ENCODE data around the gene GPC3.
A peak's percentile ranks its signal among the peaks of the same experiment; 100 is the strongest.
"Not testable (repeated sequence)": the region's sequence is repeated elsewhere in the genome, so short reads cannot be mapped to it uniquely, and the experiment has no call there.

GPC3 gene

GRCh38 chrX:133995759-133996158 lies 10.4 kb upstream of the GPC3 start:
- DNase-seq (ENCODE audit: low read depth) = no peak

DNA sequence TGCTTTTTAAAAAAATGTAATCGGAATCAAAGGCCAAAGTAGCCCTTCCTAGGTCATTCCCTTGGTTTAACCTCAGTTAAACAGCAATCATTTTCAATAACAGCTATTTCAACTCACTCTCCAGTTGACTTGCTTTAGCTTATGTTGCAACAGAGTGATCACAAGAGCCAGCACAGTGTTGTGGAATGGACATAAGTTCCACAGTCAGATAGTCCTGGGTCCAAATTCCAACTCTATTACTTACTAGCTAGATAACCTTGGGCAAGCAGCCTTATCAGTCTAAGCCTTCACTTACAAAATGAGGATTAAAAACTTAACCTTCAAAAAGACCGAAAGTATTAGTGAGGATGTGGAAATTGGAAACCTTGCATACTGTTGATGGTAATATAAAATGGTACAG lies 9.2 kb upstream of the GPC3 start:
- DNase-seq (ENCODE audit: low read depth) = no peak

GRCh38 chrX:133992882-133993281 lies 7.5 kb upstream of the GPC3 start:
- no peak for DNase-seq (ENCODE audit: low read depth)

DNA sequence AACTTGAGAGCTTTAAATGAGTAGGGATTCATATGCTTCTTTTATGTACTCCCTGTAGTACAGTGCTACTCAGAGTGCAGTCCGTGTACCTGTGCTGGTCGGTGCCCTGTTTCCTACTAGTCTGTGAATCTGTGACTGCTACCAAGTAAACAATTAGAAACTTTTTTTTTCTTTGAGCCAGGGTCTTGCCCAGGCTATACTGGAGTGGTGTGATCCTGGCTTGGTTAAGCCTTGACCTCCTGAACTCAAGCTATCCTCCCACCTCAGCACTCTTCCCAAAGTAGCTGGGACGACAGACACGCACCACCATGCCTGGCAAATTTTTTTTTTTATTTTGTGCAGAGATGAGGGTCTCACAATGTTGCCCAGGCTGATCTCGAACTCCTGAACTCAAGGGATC lies 6.4 kb upstream of the GPC3 start:
- DNase-seq (ENCODE audit: low read depth) = no peak

DNA sequence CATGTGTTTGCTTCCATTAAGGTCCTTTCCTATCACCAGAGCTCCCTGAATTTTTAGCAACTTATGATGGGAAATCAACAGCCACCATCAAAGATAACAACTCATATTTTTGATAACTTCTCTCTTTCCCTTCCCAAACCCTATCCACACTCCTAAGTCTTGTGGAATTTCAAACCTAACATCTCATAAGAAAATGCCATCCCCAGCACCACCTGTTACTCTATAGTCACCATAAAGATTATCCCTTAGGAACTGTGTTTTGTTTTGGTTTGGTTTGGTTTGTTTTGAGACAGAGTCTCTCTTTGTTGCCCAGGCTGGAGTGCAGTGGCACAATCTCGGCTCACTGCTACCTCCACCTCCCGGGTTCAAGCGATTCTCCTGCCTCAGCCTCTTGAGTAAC lies 5.7 kb upstream of the GPC3 start:
- not testable (repeated sequence) for DNase-seq (ENCODE audit: low read depth)

GRCh38 chrX:133989993-133990392 lies 4.6 kb upstream of the GPC3 start:
- no peak for DNase-seq (ENCODE audit: low read depth)

DNA sequence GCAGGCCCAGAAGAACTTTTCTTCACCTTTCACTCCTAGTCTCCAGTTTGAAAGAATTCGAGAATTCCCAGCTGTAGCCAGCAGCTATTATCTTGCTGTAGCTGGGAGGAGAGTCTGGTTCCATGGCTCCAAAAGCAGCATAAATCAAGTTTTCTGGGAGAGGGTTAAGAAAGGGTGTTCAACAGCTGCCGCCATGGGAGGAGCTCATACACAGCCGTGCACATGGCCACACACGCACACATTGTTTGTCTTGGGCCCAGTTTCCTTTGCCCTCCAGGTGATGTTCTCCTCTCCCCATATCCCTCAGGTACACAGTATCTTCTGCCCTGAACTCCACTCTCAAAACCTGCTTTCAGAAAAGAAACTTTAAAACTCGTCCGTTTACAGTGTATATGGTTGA lies 4.1 kb upstream of the GPC3 start:
- no peak for DNase-seq (ENCODE audit: low read depth)

GRCh38 chrX:133988010-133988409 lies 2.6 kb upstream of the GPC3 start:
- no peak for DNase-seq (ENCODE audit: low read depth)

DNA sequence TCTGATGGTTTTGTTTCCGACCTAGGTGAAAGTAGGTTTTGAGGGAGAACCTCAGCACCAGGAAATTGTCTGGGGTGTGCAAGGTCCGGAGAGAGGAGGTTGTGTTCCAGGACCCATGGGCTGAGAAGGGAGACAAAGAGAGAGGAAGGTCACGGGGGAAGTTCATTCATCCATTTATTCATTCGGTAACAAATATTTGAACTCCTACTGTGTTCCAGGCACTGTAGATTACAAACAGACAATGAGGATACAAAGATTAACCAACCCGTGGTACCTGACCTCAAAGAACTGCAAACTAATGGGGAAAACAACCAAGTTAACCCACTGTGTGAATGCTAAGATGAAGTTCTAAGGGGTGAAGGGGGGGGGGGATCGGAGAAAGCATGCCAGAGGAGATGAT lies 1.8 kb upstream of the GPC3 start:
- DNase-seq (ENCODE audit: low read depth) = no peak

DNA sequence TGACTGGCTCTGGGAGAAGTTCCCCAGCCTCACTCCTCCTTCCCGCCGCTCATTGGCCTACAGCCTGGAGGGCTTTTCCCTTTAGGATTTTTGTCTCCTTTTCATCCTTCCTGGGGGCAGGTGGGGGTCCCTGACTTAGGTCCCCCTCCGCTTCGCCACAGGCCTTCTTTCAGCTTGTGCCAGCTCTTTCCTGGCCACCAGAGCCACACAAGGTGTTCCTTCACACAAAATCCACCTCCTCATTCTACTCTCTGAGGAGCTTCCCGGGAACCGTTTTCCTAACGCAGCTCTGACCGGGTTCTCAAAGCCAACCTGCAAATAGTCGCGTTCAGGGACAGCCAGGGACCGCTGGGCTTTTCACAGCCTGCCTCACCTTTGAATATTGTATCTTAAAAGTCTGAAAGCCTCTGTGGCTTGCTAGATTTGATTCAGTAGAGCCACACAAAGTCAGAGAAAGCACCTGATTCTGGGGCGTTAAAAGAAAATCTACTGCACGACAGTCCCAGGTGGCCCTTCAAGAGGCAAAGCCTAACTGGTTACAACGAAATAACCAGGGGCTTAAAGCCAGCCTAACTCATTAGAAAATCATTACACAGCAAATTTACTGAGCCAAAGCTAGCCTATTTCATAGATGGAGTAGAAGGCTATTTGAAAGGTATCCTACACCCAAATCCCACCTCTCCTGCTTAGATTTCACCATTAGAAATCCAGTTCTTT lies 731 bp upstream of the GPC3 start:
- no peak for DNase-seq (ENCODE audit: low read depth)

GRCh38 chrX:133984857-133985163 lies 584 bp downstream of the GPC3 start:
- no peak for DNase-seq (ENCODE audit: low read depth)

DNA sequence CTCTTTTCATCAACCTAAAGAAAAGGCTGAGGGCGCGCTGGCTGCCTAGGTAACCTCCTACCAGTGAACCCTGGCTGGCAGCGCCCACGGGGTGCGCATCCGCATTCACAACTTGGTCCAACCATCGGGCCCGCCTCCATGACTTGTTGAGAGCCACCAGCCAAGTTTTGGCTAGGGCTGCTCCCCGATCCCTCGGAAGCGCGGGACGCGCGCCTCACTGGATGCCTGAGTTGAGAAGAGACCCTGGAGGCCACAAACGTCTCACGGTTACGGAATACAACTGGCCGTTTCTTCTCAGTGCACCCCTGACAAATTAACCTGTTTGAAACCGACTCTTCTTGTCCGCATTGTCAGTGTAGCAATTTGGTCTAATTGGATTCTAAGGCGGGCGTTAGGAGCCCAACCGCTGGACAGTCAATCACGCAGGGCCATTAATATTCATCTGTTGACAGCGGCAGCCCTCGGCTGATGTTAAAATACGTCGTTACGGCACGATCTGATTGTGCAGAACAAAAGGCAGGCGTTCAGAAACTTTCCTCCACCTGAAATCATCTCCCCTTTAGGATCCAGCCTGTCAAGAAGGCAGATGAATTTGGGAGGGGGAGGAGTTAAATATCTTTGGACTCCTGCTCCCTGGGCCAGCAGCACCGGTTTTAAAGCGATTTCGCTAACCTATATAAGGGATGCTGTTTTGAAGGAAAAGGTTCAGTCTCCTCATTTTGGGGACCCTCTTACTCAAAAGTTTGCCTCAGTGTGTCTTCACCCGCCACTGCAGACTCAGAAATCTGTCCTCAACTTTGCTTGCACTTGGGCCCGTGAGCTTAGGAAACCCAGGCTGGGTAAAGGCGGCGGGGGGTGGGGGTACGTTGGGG lies 1.2 kb downstream of the GPC3 start:
- DNase-seq (ENCODE audit: low read depth) = no peak

- no peak for DNase-seq (ENCODE audit: low read depth)
Measured at GRCh38 chrX:133983256-133983973, 2.0 kb downstream of the GPC3 start.

DNA sequence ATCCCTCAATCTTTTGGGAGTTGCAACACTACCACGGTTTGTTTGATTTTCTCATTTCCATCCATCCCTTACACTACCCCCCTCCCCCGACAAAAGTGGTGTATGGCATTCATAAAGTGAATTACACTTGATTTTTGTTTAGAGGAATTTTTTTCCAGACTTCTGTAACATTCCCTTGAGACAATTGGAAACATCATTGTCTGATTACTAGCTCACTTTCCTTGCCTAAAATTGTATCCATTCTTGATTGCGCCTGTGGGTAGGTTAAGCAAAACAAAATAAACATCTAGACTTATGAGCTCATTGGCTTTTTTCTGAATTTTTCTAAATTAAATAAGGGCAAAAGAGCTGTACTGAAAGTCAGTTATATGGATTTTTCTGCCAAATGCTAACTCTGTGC lies 3.5 kb downstream of the GPC3 start:
- peak; percentile 62 for DNase-seq (ENCODE audit: low read depth)

- no peak for DNase-seq (ENCODE audit: low read depth)
Measured at GRCh38 chrX:133980832-133981588, 4.4 kb downstream of the GPC3 start.

- DNase-seq (ENCODE audit: low read depth) = peak; percentile 59
Measured at GRCh38 chrX:133980406-133980805, 5.0 kb downstream of the GPC3 start.

- no peak for DNase-seq (ENCODE audit: low read depth)
Measured at GRCh38 chrX:133979641-133980230, 5.7 kb downstream of the GPC3 start.

GRCh38 chrX:133973704-133974103 lies 11.7 kb downstream of the GPC3 start:
- no peak for DNase-seq (ENCODE audit: low read depth)

DNA sequence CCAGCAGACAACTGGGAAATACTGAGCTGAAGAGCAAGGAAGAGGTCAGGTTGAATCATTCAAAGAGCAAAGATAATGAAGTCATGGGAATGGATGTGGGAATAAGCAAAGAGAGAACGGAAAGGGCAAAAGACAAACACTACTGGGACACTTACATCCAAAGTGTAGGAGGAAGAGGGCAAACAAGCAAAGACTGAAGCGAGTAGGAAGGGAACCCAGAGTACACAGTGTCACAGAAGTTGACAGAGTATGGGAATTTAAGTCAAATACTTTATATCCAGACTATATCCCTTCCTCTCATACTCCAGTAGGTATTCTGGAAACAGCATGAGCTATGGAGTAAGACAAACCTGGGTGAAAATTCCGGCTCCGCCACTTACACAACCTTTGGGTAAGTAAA lies 12.5 kb downstream of the GPC3 start:
- no peak for DNase-seq (ENCODE audit: low read depth)

GRCh38 chrX:133971586-133971985 lies 13.8 kb downstream of the GPC3 start:
- DNase-seq (ENCODE audit: low read depth) = no peak

DNA sequence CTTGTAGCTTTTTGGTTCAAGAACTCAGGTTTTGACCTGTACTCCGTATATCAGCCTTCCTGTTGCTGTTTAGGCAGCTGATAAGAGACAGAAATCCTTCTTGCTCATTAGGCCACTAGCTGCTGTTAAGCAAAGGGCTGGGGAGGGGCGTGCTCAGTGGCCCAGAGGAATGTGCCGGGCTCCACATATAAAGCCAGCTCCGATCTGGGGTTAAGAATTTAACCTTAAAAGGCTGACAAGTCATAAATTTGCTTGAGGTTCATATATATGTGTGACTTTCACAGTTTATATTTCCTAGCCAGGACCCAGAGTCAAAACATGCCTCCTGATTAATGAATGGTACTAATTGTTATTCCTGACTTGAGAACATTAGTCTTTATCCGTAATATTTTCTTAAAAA lies 15.3 kb downstream of the GPC3 start:
- DNase-seq (ENCODE audit: low read depth) = no peak

DNA sequence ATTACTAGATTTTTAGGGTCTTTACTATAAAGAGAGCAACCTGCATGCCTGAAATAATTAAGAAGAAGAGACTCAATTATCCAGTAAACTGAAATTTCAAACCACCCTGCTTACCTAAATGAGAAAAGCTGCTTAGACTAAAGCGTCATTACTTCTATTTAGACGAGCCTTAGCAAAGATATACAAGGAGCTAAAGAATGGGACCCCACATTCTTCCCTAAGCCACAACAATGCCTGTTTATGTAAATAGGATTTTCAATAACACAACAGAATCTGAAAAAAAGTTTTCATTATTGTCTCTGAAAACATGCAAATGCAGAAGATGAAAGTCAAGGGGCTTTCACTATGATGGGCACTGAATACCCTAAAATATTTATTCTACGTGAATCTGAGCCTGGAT lies 16.2 kb downstream of the GPC3 start:
- no peak for DNase-seq (ENCODE audit: low read depth)
